Measurements from ENCODE around the gene UBL7. TPM values are rescaled to one million over a fixed set of nuclear protein-coding genes. Genes with fewer than 3 reads are reported as not detected.

Gene UBL7
- total and polyA plus RNA-seq, 10 of the 15 experiments (the other 5 are each of a cell fraction or from before 2014, with no cell fraction given): 25.9 to 145 (median 90.1) TPM

GRCh38 chr15:74451861-74452835 is 8.8 kb downstream of the UBL7 start:
- no peak overlapping the region for H3K4me3 ChIP-seq
- ChIA-PET CTCF (interaction anchor here (0.9 to 3.6 kb wide), 2 partner anchors 76 to 179 kb away, joined by 3 to 18 read pairs; no protein-coding TSS in a partner anchor), SMC1A (ENCODE audit: uncharacterized antibody, unreplicated experiment) (interaction anchor here (0.6 to 1.1 kb wide), 3 partner anchors 15 to 77 kb away, joined by 3 to 7 read pairs (median 4); no protein-coding TSS in a partner anchor), RAD21 (ENCODE audit: unreplicated experiment) (no interaction called here), POLR2A (no interaction called here)
- peaks cover 35 to 63% of the 10 kb centered on the region in 2 experiments for H3K36me3 ChIP-seq (ENCODE audit: control insufficient read depth in 2 of 2, insufficient read depth in 2 of 2, low read length in 1 of 2)
- intact Hi-C loops (cut with micrococcal nuclease; ENCODE audit: unreplicated experiment): no loop called here
- H3K27me3 ChIP-seq (replicated peaks in 1 of 2; ENCODE audit: control insufficient read depth in 2 of 2, insufficient read depth in 2 of 2, low read length in 1 of 2): no peaks in the 10 kb centered on the region
- H3K9me3 ChIP-seq (replicated peaks; ENCODE audit: control insufficient read depth, insufficient read depth, low read length): no peaks in the 10 kb centered on the region
- TF ChIP-seq CEBPB (IDR thresholded peaks at IDR 0.05; ENCODE audit: borderline replicate concordance in 1 of 2, low read depth in 2 of 2, low read length in 2 of 2): no peak
- TF ChIP-seq, protein P1, sequence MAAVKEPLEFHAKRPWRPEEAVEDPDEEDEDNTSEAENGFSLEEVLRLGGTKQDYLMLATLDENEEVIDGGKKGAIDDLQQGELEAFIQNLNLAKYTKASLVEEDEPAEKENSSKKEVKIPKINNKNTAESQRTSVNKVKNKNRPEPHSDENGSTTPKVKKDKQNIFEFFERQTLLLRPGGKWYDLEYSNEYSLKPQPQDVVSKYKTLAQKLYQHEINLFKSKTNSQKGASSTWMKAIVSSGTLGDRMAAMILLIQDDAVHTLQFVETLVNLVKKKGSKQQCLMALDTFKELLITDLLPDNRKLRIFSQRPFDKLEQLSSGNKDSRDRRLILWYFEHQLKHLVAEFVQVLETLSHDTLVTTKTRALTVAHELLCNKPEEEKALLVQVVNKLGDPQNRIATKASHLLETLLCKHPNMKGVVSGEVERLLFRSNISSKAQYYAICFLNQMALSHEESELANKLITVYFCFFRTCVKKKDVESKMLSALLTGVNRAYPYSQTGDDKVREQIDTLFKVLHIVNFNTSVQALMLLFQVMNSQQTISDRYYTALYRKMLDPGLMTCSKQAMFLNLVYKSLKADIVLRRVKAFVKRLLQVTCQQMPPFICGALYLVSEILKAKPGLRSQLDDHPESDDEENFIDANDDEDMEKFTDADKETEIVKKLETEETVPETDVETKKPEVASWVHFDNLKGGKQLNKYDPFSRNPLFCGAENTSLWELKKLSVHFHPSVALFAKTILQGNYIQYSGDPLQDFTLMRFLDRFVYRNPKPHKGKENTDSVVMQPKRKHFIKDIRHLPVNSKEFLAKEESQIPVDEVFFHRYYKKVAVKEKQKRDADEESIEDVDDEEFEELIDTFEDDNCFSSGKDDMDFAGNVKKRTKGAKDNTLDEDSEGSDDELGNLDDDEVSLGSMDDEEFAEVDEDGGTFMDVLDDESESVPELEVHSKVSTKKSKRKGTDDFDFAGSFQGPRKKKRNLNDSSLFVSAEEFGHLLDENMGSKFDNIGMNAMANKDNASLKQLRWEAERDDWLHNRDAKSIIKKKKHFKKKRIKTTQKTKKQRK (IDR thresholded peaks at IDR 0.05; ENCODE audit: low read depth, low read length): no peak
- no peak for TF ChIP-seq GABPA (IDR thresholded peaks at IDR 0.05; ENCODE audit: low read depth)
- TF ChIP-seq BMI1 (IDR thresholded peaks at IDR 0.05; ENCODE audit: borderline replicate concordance): peak; percentile 49; the same call in 1 of the 2 replicates
- H3K9ac ChIP-seq (ENCODE audit: control insufficient read depth, insufficient read depth, low read length): no peak overlapping the region
- no peak overlapping the region for H3K27ac ChIP-seq (ENCODE audit: control insufficient read depth, insufficient read depth)
- no peaks in the 10 kb centered on the region for H4K20me1 ChIP-seq (ENCODE audit: control insufficient read depth, insufficient read depth)
- no peak for FAIRE-seq
- H3K79me2 ChIP-seq (ENCODE audit: control insufficient read depth, insufficient read depth, low read length): peaks cover 10% of the 10 kb centered on the region
- in situ Hi-C loops (cut with MboI): no loop called here
- H3K4me2 ChIP-seq (ENCODE audit: control insufficient read depth, insufficient read depth): no peak overlapping the region
- DNase-seq (ENCODE audit: low read depth, low spot score): no peak
- peaks cover 21% of the 10 kb centered on the region for H3K4me1 ChIP-seq (ENCODE audit: control insufficient read depth, insufficient read depth, low read length)
- no TSS peak for BruUV-seq (replicated peaks)
- 83% methylated on average over 16 of the region's 16 CpGs for WGBS (ENCODE audit: insufficient coverage, insufficient replicate concordance, low lambda C conversion rate, missing lambda C conversion rate)
- no peak overlapping the region for H2AFZ ChIP-seq (ENCODE audit: control insufficient read depth, low read depth, low read length)
- ATAC-seq: no peak

All from GM12878 (cell line).